ACHN (cell line): ENCODE measurements around the gene TJP1.
"Not testable (repeated sequence)": the region's sequence is repeated elsewhere in the genome, so short reads cannot be mapped to it uniquely, and the experiment has no call there.

Experiments used
- DNase-seq: peaks from one replicate; pipeline ENCODE4 v3.0.0-alpha.2; 2015
- in situ Hi-C: cut with HindIII; loops from 2 replicates; pipeline ENCODE4 v1.10.0; 2017; ENCODE audit warnings: low sequenced_read_pairs, low pct_ligation_motif_present, low pct_unique_long_range_greater_than_20kb

TJP1 gene

DNA sequence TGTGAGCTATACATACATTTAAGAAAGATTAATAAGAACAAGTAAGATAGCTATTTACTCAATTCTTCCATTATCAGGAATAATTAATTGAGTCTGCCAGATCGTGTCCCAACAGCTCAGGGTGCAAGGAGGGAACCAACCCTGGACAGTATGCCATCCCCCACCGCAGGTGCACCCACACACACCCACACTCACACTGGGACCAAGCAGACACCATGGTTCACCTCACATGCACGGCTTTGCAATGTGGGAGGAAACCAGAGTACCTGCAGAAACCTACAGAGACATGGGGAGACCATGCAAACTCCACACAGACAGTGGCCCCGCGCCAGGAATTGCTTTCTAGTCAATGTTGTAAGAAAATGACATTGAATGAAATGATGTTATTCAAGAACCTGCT lies 20.0 kb upstream of the TJP1 start:
- DNase-seq: no peak
- in situ Hi-C loops: no loop called here

DNA sequence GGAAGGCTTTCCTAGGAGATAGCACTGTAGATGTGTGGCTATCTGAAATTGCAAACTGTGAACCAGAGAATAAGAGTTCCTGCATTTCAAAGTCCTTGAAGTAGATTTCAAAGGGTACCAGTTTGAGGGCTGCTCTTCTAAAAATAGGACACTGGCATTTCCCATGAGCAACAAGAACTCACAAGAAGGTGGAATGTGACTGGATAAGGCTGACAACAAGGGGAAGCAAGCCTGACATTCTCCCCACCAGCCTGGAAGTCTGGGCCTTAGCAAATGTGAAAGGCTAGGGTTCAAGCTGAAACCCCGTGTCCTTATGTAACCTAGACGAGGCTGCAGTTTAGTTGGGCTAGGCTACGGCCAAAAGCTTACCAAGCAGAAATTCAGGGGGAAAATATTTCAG lies 18.7 kb upstream of the TJP1 start:
- DNase-seq: no peak
- in situ Hi-C loops: no loop called here

DNA sequence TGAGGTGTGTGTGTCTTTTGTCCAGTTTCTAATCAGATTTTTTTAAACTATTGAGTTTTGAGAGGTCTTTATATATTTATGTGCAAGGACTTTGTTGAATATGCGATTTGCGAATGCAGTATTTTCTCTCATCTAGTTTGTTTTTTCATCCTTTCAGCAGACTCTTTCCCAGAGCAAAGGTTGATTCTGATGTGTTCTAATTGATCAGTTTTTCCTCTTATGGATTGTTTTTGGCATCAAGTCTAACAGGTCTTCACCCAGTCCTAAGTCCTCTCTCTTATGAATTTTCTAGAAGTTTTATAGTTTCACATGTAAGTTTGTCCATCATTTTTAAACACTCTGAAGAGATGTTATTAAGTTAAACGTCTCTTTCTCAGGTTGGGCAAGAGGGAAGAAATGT lies 17.8 kb upstream of the TJP1 start:
- no peak for DNase-seq
- in situ Hi-C loops: no loop called here

DNA sequence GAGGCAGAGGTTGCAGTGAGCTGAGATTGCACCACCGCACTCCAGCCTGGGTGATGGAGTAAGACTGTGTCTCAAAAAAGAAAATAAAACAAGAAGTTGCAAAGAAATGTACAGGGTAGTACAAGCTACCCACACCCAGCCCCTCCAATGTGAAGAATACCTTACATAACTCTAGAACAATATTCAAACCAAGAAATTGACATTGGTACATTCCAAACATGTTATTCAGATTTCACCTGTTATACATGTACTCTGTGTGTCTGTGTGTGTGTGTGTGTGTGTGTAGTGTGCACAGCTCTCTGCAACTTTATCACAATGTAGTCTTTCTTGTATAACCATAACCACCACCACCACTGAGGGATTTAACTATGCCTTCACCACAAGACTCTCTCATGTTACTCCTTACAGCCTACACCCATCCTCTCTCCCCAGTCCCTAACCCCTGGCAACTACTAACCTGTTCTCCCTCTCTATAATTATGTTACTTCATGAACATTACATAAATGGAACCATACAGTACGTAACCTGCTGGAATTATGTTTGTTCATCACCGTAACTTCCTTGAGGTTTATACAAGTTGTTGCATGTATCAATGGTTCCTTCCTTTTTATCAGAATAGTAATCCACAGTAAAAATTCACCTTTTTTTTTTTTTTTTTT lies 16.2 kb upstream of the TJP1 start:
- in situ Hi-C loops: no loop called here
- no peak for DNase-seq

DNA sequence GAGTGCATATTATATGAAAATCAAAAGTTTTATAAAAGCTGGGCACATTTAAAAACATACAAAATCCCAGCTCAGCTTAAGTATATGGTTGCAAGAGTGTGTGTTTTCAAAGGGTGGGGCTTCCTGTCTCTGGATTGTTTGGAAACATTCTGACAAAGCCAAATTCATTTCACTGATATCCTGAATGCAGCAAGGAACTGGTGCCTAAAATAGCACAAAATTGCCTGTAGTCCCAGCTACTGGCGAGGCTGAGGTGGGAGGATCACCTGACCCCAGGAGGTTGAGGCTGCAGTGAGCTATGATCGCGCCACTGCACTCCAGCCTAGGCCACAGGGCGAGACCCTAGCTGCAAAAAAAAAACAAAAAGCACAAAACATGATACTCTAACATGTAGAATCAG lies 13.0 kb upstream of the TJP1 start:
- DNase-seq: no peak
- in situ Hi-C loops: no loop called here

DNA sequence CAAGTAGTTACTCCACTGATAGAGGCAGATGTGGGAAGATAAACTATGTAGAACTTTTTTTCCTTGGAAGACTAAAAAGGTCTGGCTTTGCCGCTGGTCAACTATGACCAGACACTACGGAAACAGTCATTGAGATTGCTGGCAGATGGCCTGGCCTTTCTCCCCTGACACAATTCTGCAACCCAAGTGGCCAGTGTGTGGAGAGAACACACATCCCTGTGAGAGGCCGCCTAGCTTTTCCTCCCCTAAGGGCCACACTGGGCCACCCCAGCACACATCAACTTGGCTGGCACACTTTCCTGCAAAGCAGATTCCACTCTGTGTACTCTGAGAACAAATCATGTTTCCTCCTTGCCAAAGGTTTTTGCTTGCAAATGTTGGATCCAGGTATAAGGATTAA lies 10.4 kb upstream of the TJP1 start:
- in situ Hi-C loops: no loop called here
- no peak for DNase-seq

DNA sequence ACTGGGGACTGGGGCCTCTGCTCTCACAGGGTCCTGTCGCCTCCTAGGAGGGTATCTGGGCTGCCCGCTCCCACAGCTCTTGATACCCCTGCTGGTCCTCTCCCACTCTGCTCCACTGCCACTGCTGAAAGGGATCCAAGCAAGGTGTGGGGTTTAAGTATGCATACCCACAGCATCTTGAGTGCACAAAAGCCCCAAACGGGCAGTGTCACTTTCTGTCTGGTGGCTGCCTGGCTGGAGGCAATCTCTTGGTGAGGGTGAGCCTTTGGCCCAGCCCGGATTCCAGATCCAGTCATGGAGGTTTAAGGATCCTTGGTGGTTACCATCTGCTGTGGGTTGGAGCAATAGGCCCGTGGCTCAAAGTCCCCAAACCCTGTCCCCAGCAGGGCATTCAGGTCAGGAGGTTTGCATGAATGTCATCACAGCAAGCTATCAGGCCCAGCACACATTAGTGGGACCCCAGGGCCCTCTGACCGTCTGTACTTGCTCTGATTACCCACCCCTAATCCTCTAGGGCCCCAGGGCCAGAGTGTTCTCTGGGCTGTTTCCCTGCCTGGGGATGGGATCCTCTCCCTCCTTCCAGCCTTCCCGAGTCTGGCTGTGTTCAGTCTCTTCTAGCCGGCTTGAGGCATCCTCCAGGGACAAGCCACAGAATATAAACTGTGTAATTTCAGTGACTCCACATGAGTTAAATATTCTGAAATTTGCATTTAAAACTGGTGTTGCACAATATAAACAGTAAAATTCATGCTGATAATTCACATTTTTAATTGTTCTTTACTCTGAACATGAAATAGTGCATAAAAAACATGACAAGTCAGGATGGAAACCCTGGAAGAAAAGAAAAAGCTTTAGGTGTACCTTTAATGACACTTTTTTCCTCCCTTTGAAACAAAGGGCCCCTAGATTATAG lies 4.9 kb upstream of the TJP1 start:
- in situ Hi-C loops: no loop called here
- DNase-seq: no peak

DNA sequence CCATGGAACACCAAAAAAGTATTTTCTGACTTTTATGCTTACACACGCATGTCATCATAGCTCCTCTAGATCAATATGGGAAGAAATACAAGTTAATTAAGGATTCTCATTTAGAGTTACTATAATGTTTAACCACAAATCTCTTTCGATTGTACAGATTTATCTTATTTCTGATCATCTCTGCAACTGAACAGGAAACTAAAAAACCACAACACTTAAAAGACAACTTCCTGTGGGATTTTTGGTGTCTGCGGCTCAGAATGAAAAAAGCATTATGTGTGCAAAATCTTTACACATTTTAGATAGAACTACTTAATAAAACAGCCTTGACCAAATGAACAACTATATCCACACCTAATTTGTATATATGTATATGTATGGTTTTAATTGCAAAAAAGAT lies 3.0 kb upstream of the TJP1 start:
- no peak for DNase-seq
- in situ Hi-C loops: no loop called here

DNA sequence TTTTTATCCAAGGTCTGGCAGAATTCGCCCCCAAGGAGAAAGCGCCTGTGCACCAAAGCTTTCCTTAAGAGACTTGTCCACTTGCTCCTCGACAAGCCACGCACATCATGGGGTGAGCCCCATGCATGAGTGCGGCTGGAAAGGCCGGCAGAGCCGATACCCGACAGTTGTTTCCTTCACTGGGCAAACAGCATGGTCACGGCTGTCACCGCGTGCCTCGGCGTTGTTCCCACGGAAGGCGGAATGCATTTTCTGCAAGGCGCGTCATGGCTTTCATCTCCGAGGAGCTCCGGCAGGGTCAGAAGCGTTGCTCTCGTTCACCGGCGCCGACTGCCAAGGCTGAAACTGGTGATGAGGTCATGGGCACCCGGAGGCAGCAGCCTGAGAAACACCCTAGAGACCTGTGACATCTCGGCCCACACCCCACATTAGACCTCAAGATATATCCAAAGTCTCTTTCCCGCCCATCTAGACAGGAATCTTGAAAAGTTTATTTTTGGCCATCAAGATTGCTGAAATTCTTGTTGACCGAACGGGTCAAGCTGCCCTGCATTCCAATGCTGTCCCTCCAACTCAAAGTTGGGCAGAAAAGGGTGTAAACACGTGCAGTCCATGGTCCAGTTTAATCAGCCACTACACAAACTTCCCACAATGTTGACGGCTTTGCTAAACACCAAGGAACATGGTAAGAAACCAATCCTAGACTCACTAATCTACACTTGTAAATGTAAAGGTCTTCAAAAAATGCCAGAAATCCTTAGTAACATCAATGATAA lies 604 bp upstream of the TJP1 start:
- in situ Hi-C loops: no loop called here

DNA sequence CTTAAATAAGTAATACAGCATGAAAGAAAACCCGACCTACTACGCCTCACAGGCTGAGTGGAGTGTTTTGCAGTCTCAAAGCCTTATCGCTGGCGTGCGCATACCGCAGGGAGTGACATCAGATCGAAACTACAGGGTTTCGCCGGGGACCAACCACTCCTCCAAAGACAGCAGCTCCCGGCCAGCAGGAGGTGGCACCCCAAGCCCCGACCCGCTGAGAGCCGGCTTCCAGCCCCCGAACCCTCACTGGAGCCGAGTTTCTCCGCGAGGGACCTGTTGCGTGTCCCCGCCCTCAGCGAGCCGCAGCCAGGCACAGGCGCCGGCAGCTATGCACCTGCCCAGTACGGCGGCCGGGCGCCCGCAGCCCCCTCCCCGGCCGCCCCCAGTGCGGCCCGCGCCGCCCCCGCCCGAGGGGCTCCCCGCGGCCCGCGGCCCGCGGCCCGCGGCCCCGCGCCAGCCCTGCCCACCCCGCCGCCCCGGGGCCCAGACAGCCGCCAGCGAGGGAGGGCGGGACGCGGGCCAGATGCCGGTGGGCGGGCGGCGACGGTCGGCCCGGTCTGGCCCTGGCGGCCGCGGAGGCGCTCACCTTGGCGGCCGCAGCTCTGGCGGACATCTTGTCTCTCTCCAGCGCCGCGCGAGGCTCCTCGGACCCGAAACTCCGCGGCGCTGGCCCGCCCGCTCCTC lies 710 bp downstream of the TJP1 start:
- DNase-seq: peak; percentile 78
- in situ Hi-C loops: no loop called here

More for the DNA sequence above, 604 bp upstream of the TJP1 start:
- peak; percentile 76 for DNase-seq

DNA sequence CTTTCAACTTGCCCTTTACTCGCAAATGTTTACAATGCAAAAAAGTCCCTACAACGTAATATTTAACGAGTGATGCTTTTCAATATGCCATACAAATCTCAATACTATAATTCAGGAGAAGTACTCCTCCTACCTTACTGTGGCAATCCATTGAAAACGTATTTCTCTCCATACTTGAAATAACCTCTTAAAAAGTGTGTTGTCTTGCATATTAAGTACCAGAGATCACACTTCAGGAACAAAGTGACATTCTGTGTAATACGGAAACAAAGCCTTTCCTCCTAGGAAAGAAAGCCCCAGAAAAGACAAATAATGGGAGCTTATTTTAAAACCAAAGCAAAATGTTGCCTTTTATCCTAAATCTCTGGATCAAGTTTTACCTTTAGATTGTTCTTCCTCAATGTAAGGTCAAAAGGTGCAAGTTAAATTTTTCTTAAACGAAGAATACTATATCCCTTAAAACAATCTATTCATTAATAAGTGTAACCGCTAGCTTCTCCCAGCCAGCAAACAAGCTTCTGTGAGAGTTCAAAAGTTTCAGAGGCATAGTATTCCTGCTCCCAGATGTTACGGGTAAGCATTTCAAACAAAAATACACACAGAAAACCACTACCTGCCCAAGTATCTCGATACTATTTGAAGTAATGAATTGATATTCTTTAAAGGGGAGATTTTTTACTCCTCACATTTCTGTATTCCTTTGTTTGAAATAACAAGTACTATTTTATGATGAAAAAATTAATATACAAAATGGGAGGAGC lies 1.7 kb downstream of the TJP1 start:
- no peak for DNase-seq
- in situ Hi-C loops: no loop called here

DNA sequence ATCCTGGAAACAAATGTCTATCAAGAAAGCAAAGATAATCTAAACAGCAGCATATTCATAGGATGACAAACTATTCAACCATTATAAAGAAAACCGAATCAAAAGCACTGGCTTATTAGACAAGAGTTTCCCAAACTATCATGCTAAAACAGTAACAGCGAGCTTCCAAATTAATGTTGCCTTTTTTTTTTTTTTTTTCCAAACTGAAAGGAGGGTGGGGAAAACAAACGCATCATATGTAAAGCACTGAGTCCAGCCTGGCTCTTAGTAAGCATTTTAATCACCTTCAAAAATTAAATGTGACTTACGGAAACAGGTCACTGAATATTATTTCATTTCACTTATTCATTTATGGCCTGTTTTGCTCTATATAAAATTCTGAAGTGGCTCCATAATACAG lies 2.3 kb downstream of the TJP1 start:
- in situ Hi-C loops: no loop called here
- DNase-seq: no peak

DNA sequence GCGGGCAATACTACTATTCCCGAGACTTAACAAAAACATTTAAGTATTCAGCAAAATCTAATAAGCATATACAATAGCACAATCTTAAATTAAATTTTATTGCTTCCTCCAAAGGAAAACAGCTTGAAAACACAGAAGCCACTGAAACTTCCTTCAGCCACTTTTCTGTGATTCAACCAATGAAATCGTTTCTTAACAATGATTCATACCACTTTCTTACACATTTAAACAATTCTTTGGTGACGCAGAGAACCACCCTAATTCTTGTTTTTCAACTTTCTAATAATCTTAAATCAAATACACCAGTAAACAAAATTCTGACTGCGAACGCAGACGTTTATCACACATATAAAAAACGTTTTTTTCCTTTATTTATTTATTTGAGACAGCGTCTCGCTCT lies 4.1 kb downstream of the TJP1 start:
- in situ Hi-C loops: no loop called here
- DNase-seq: no peak

DNA sequence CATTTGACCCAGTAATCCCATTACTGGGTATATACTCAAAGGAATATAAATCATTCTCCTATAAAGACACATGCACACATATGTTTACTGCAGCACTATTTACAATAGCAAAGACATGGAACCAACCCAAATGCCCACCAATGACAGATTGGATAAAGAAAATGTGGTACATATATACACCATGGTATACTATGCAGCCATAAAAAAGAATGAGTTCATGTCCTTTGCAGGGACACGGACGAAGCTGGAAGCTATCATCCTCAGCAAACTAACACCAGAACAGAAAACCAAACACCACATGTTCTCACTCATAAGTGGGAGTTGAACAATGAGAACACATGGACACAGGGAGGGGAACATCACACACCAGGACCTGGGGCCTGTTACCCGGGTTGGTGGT lies 4.8 kb downstream of the TJP1 start:
- DNase-seq, in situ Hi-C loops: not testable (repeated sequence)

DNA sequence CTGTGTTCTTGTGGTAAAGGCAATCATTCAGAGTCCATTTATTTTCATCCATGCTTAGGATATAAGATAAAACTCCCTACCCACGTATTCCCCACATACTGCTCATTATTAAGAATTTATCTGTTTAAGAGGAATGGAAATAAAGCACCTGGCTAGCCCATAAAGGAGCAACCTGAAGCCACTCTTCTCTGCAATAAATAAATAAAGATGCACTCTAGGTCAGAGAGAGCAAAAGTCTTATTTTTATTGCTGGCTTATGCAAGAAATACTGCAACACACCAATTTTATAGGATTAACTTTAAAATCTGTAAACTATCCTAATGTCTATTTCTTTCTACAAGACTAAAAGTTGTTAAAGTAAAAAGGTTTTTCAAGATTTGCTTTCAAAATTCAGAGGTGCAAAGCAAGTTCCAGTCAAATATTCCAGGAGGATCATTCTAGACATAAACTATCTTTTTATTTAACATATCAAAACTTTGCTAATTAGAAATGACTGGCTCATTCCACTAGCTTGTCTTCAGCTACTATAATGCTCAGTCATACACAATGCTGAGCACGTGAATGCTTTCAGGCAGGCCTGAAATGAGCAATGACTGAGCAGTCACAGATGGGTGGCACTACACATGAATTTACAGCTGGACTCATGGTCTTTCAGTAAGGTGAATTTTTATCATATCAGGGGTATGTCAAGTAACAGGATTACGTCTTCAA lies 7.1 kb downstream of the TJP1 start:
- peak; percentile 53 for DNase-seq
- in situ Hi-C loops: no loop called here

DNA sequence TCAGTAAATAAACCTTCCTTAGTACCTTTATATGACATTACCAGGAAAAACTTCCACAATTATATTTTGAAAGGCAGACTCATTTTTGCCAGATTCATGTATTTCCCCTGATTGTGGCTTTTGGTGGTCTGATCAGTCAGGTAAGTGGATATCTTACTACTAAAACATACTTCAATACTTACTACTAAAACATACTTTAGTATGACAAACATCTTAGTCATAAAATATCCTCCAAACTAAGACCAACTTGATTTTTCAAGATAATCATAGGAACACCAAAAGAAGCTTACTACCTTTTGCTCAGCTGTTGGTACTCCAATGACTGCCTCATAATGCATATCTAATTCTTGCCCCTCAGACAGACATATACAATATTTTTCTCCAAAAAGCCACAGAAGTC lies 9.3 kb downstream of the TJP1 start:
- in situ Hi-C loops: no loop called here
- no peak for DNase-seq

DNA sequence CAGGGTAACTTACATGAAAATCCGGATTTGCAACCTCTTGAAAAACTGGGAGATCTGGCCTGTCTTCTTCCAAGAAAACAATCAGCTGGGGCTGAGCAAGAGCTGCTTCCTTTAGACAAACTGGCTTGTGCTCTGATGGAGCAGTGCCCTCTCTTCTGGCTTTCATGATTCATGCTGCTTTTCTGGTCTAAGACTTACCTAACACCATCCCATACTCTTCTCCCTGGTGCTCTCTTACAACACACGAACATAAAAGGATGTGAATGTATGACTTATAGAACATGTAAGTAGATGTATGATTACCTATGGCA lies 9.9 kb downstream of the TJP1 start:
- in situ Hi-C loops: no loop called here

More for the DNA sequence above, 9.9 kb downstream of the TJP1 start:
- no peak for DNase-seq
